Measurements from ENCODE around the gene SPRTN. TPM values are rescaled to one million over a fixed set of nuclear protein-coding genes. Genes with fewer than 3 reads are reported as not detected.

Gene SPRTN
- polyA plus RNA-seq, 1 of the 3 experiments (the other 2 are of a cell fraction): 17.3 TPM

GRCh38 chr1:231295938-231296337, 42.2 kb upstream of the SPRTN start:
- H3K79me2 ChIP-seq (ENCODE audit: insufficient read depth): no peaks in the 10 kb centered on the region
- no peak for TF ChIP-seq POLR2AphosphoS5 (IDR thresholded peaks at IDR 0.05; ENCODE audit: low read depth, low read length)
- no peak for TF ChIP-seq CTCF (IDR thresholded peaks at IDR 0.05)
- TF ChIP-seq TAF1 (IDR thresholded peaks at IDR 0.05; ENCODE audit: borderline replicate concordance, low read depth, low read length): no peak
- no peak for TF ChIP-seq PBX3 (IDR thresholded peaks at IDR 0.05)
- TF ChIP-seq FOSL2 (IDR thresholded peaks at IDR 0.05; ENCODE audit: borderline replicate concordance, low read depth): no peak
- no peak for TF ChIP-seq EZH2phosphoT487 (IDR thresholded peaks at IDR 0.05; ENCODE audit: borderline replicate concordance, low read depth)
- no peak for TF ChIP-seq SIN3A (IDR thresholded peaks at IDR 0.05; ENCODE audit: borderline replicate concordance, low read depth, low read length)
- no peak for TF ChIP-seq TEAD4 (IDR thresholded peaks at IDR 0.05; ENCODE audit: borderline replicate concordance, insufficient read depth)
- no peak for TF ChIP-seq USF2 (IDR thresholded peaks at IDR 0.05; ENCODE audit: borderline replicate concordance, low read depth, low read length)
- no peak for TF ChIP-seq RXRA (IDR thresholded peaks at IDR 0.05; ENCODE audit: borderline replicate concordance, low read depth)
- no peak for TF ChIP-seq NRF1 (IDR thresholded peaks at IDR 0.05; ENCODE audit: low read depth, low read length)
- 81% methylated on average over 4 of the region's 4 CpGs for WGBS (ENCODE audit: low lambda C conversion rate)

GRCh38 chr1:231301990-231302389, 36.1 kb upstream of the SPRTN start:
- Histone ChIP-seq H3K4me2 (no peak overlapping the region), H4K20me1 (ENCODE audit: insufficient read depth) (no peaks in the 10 kb centered on the region), H3K27me3 (ENCODE audit: insufficient read depth) (no peaks in the 10 kb centered on the region), H3K4me3 (ENCODE audit: low read depth in 2 of 2, low read length in 1 of 2) (no peak overlapping the region), H3K4me1 (ENCODE audit: control insufficient read depth in 1 of 2, insufficient read depth in 2 of 2, low read depth in 1 of 2, low read length in 1 of 2) (no peaks in the 10 kb centered on the region), H3K36me3 (replicated peaks in 1 of 2; ENCODE audit: control insufficient read depth in 1 of 2, insufficient read depth in 2 of 2, low read length in 1 of 2) (no peaks in the 10 kb centered on the region), H3K27ac (ENCODE audit: low read depth in 2 of 2, low read length in 1 of 2) (no peak overlapping the region), H3K9me3 (no peaks in the 10 kb centered on the region), H3K9me2 (no peaks in the 10 kb centered on the region), H3K79me2 (ENCODE audit: insufficient read depth) (no peaks in the 10 kb centered on the region), H3K9ac (no peak overlapping the region), H2AFZ (ENCODE audit: low read depth) (no peak overlapping the region), H3F3A (replicated peaks; ENCODE audit: insufficient read depth) (no peaks in the 10 kb centered on the region)
- WGBS (ENCODE audit: low lambda C conversion rate): 56% methylated on average over 3 of the region's 3 CpGs
- ChIA-PET CTCF (no interaction called here), POLR2A (no interaction called here)
- DNase-seq: no peak
- TF ChIP-seq IRF3 (IDR thresholded peaks at IDR 0.05; ENCODE audit: low read depth, low read length) (no peak), NFIC (IDR thresholded peaks at IDR 0.05; ENCODE audit: borderline replicate concordance) (no peak), USF2 (IDR thresholded peaks at IDR 0.05; ENCODE audit: borderline replicate concordance, low read depth, low read length) (no peak), MXI1 (IDR thresholded peaks at IDR 0.05; ENCODE audit: low read depth, low read length) (no peak), EP300 (IDR thresholded peaks at IDR 0.05; ENCODE audit: borderline replicate concordance in 1 of 2, low read depth in 1 of 2, low read length in 1 of 2) (no peak)

More at GRCh38 chr1:231295938-231296337, 42.2 kb upstream of the SPRTN start:
- Histone ChIP-seq H3K36me3 (replicated peaks in 1 of 2; ENCODE audit: control insufficient read depth in 1 of 2, insufficient read depth in 2 of 2, low read length in 1 of 2) (no peaks in the 10 kb centered on the region), H3K4me1 (ENCODE audit: control insufficient read depth in 1 of 2, insufficient read depth in 2 of 2, low read depth in 1 of 2, low read length in 1 of 2) (no peaks in the 10 kb centered on the region), H3K9me2 (no peaks in the 10 kb centered on the region), H3K9ac (no peak overlapping the region), H3K4me3 (ENCODE audit: low read depth in 2 of 2, low read length in 1 of 2) (no peak overlapping the region), H3K27ac (ENCODE audit: low read depth in 2 of 2, low read length in 1 of 2) (no peak overlapping the region), H3F3A (replicated peaks; ENCODE audit: insufficient read depth) (no peaks in the 10 kb centered on the region), H3K9me3 (no peaks in the 10 kb centered on the region), H4K20me1 (ENCODE audit: insufficient read depth) (no peaks in the 10 kb centered on the region), H3K4me2 (no peak overlapping the region), H3K27me3 (ENCODE audit: insufficient read depth) (no peaks in the 10 kb centered on the region), H2AFZ (ENCODE audit: low read depth) (no peak overlapping the region)
- DNase-seq: no peak
- POLR2A ChIA-PET: no interaction called here
- CTCF ChIA-PET: no interaction called here
